M059J (cell line): ENCODE results near the gene TAC4. TPM values are rescaled to one million over a fixed set of nuclear protein-coding genes. Genes with fewer than 3 reads are reported as not detected.

ENCODE experiments used
- DNase-seq: peaks from one replicate; pipeline ENCODE4 v3.0.0-alpha.2; 2012; ENCODE audit warnings: low read depth
- total RNA-seq: library from RNA; depleted of rRNA; stranded (reverse); fragments of >200 nt; shearing (Covaris generic); gene quantifications from 2 replicates; pipeline ENCODE4 v1.2.3, GENCODE V29; 2014; rRNA removed

The TAC4 gene
- total RNA-seq, 1 experiment from 2014 or later: not detected

DNA sequence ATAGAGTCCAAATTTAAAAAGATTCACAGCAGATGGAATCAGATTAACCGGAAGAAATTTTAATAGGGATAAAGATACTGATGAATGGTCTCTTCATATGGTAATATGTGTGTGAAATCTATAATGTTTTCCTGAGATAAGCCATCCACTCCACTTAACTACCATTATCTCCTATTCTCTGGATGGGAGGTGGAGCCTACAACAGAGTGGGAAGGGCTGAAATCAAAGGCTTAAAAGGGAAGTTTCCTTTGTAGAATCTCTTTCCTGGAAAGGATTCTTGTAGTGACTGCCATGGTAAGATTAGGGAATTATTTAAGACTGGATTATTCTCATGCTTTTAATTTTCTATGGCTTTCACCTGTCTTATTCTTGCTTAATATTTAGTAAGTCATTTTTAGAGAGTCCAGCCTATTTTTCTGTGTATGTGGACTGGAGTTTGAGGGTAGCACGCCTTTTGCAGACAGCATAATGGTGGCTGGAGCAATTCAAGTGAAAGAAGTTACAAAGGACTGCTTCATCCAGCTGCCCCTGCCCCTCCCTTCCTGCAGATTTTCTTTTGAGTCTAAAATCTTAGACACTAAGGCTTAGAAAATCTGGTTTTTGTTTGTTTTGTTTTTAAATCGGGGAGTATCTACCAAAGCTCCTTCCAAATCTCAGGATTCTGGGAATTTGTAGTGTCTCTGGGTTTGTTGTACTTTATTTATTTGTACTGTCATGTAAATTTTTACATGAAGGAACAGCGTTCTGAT is 32.9 kb downstream of the TAC4 start:
- DNase-seq: no peak

DNA sequence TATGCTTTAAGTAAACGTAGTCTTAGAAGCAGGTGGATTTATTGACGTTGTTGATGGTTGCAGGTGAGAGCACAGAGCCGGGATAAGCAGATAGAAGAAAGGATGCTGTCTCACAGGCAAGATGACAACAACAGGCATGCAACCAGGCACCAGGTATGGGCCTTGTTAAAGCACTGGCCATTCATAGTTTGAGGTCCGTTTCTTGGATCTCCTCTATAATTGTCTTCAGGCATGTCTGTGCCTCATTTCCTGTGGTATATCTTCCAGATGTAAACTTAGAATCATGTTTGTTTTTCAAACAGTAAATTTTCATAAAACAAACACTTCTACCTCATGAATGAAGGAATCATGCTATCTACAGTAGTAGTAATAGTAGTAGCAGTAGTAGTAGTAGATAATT is 38.8 kb downstream of the TAC4 start:
- DNase-seq: no peak

DNA sequence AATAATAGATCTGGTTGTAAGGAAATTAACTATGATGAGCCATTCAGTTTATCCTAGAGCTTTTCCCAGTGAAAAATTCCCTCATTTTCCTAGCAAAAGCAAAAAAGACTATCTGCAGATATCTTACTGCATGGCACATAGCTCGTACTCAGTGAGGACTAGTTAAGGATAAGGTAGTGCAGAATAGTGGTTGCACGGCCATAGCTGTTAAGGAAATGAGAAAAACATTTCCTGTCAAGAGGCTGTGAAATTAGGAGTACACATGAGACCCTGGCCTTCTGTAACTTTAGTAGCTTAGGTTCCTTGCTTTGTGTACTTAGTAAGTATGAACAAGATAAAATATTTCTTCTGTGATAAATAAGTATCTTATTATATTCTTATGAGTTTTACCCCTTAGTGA is 49.1 kb downstream of the TAC4 start:
- DNase-seq: no peak

DNA sequence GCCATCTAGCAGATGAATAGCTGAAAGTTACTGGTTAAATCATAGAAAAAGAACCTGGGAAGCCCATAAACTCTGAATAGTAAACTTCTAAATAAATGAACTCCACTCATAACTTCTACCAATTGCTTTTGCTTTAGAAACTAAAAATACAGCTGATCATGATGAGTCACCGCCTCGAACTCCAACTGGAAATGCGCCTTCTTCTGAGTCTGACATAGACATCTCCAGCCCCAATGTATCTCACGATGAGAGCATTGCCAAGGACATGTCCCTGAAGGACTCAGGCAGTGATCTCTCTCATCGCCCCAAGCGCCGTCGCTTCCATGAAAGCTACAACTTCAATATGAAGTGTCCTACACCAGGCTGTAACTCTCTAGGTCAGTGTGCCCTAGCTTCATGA is 49.7 kb downstream of the TAC4 start:
- no peak for DNase-seq

DNA sequence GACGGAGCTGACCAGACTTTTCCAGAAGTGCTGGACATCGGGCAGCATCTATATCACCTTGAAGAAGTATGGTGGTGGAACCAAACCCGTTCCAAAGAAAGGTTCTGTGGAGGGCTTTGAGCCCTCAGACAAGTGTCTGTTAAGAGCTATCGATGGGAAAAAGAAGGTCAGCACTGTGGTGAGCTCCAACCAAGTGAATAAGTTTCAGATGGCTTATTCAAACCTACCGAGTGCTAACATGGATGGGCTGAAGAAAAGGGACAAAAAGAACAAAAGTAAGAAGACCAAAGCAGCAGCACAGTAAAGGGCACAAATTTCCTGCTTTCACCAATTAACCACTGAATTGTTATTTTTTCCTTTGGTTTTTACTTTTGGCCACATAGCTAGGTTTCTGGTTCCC is 52.5 kb downstream of the TAC4 start:
- DNase-seq: no peak

DNA sequence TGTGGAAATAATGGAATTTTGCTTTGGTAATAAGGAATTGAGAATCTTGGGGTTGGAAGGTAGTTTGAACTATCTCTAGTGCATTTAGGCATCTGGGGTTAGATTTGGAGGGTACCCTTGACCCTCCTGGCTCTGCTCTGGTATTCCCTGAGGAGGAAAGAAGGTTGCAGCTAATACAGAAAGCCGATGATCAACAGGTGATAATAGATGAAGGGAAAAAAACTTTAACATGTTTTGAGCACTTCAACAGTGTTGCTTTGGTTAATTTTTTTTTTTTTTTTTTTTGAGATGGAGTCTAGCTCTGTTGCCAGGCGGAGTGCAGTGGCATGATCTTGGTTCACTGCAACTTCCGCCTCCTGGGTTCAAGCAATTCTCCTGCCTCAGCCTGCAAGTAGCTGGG is 54.6 kb downstream of the TAC4 start:
- DNase-seq: no peak

DNA sequence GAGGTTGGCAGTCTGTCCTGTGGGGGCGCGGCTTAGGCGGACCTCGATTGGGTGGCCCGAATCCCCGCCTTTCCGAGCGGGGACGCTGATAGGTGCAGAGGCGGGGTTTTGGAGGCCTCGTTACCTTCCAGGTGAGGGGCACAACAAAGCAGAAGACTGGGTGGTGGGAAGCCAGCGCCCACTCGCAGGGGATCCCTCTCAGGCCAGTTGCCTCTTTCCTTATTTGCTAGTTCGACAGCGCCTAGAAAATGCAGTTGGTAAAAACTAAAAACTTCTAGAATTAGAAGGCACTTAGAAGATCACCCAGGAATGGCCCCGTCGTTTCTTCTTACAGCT is 58.7 kb downstream of the TAC4 start:
- DNase-seq: no peak

DNA sequence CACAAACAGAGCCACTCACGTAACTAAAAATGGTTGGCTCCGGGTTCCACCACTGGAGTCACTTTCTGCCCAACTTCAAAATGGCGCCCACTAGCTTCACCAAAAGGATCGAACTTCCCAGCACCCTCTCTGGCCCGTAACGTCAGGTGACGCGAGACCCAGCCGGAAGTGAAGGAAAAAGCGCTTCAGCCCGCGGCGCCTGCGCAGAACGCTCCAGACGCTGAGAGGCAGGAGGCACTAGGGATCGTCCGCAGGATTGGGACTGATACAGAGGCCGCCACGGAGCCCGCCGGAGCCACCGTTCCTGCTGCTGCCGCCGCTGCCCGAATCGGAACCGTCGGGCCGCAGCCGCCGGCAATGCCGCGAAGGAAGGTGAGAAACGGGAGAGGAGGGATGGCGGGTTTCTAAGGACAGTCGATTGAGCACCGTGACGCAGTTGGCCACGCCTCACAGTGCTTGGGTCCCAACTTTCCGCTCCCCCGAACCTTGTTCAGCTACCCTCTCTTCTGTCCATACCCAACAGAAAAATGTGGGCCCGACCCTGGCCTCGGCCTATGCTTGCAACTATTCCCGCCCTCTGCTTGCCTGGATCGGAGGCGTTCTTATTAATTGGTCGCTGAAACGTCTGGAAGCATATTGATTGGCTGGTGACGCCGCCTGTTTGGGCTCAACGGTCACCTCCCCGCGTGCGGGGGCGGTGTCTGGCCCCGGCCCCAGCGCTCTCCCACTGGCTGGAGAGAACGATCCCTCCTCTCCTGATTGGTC is 59.2 kb downstream of the TAC4 start, which contains the start of gene KAT7:
Gene KAT7 (plus strand): TSS at position 204 of the 765 bp plus-strand sequence. CDS start 154 bp downstream, at position 358.
- peak; percentile 99 for DNase-seq

Other genes with a start within 250 kb of the TAC4 start
- gene SPOP, start 170.0 kb downstream of the TAC4 start, total RNA-seq: 28.2 and 47.5 TPM in 2 replicates
- gene SLC35B1, start 140.1 kb downstream of the TAC4 start, total RNA-seq: 61.9 and 112 TPM in 2 replicates
- gene FAM117A, start 83.9 kb downstream of the TAC4 start, total RNA-seq: 10.5 and 12.3 TPM in 2 replicates
- gene KAT7, start 59.4 kb downstream of the TAC4 start, total RNA-seq: 28.2 and 50.4 TPM in 2 replicates
- 5.5 and 7.4 TPM in 2 replicates for gene DLX4, start 121.1 kb upstream of the TAC4 start, total RNA-seq
- 0.15 and 0.96 TPM in 2 replicates for gene DLX3, start 147.2 kb upstream of the TAC4 start, total RNA-seq
- 365 and 711 TPM in 2 replicates for gene ITGA3, start 208.0 kb upstream of the TAC4 start, total RNA-seq
- 27.2 and 38.2 TPM in 2 replicates for gene PDK2, start 247.3 kb upstream of the TAC4 start, total RNA-seq